B cell (primary cell): ENCODE results near the gene STIM1. TPM values are rescaled to one million over a fixed set of nuclear protein-coding genes. Genes with fewer than 3 reads are reported as not detected.

Source experiments
- ATAC-seq: fragments of 200-7000 bp; cut with Tn5 transposase; one replicate; pipeline ENCODE4 v1.10.0; 2021; ENCODE audit warnings: low read depth, mild to moderate bottlenecking, moderate number of reproducible peaks, moderate library complexity
- CTCF ChIA-PET: fragments of 350-600 bp; sonication (Branson Sonifier 250); formaldehyde crosslinking; loops from one replicate; lab custom pipeline; 2021; ENCODE audit warnings: antibody characterized with exemption, inconsistent platforms; lab: Charles Lee
- POLR2A ChIA-PET: fragments of 350-600 bp; sonication (Branson Sonifier 250); formaldehyde crosslinking; loops from one replicate; lab custom pipeline; 2021; ENCODE audit warnings: antibody characterized with exemption; lab: Charles Lee
- DNase-seq: peaks from one replicate; pipeline ENCODE4 v3.0.0; 2013
- H2AFZ ChIP-seq: 2 replicates; pipeline ENCODE4 v1.6.1; 2012; ENCODE audit warnings: mild to moderate bottlenecking, low read depth, low read length; ENCODE audit not compliant: insufficient read depth, poor library complexity, severe bottlenecking
- H3K27ac ChIP-seq, 2 donors: 1 replicate in 1 of 2; 2 replicates in 1 of 2; pipeline ENCODE4 v1.5.1; 2012 to 2013; ENCODE audit warnings: low read length in 2 of 2, mild to moderate bottlenecking in 2 of 2, moderate library complexity in 1 of 2
- H3K27me3 ChIP-seq, 4 experiments: fragments of 200-600 bp in 1 of 4; sonication (generic) in 1 of 4; replicated peaks in 1 of 4; 1 replicate in 2 of 4; 2 replicates in 2 of 4; pipeline versions ENCODE4 v1.6.1 to v1.7.0; 2013 to 2016; ENCODE audit warnings: low read length in 3 of 4, mild to moderate bottlenecking in 2 of 4, mixed read lengths in 1 of 4, moderate library complexity in 1 of 4; ENCODE audit not compliant: insufficient read depth in 4 of 4, control insufficient read depth in 3 of 4; ENCODE audit errors: control extremely low read depth in 1 of 4
- H3K36me3 ChIP-seq, 2 experiments: replicated peaks in 1 of 2; 1 replicate in 1 of 2; 2 replicates in 1 of 2; pipeline versions ENCODE4 v1.6.1 to v1.7.1; 2013; ENCODE audit warnings: low read length in 1 of 2; ENCODE audit not compliant: insufficient read depth in 2 of 2, control insufficient read depth in 1 of 2; ENCODE audit errors: control extremely low read depth in 1 of 2, extremely low read depth in 1 of 2
- H3K4me1 ChIP-seq, 2 donors: fragments of 200-600 bp in 1 of 2; sonication (generic) in 1 of 2; 1 replicate in 1 of 2; 2 replicates in 1 of 2; pipeline versions ENCODE4 v1.5.1 to v1.6.1; 2013 to 2017; ENCODE audit warnings: low read length in 2 of 2; ENCODE audit not compliant: control insufficient read depth in 2 of 2, insufficient read depth in 2 of 2
- H3K4me2 ChIP-seq: replicated peaks from 2 replicates; pipeline ENCODE3; 2012; ENCODE audit warnings: mild to moderate bottlenecking, low read depth, low read length; ENCODE audit not compliant: poor library complexity, severe bottlenecking
- H3K4me3 ChIP-seq, 5 experiments: fragments of 200-600 bp in 1 of 5; sonication (generic) in 1 of 5; 1 replicate in 3 of 5; 2 replicates in 2 of 5; pipeline versions ENCODE4 v1.5.1 to v1.7.0; 2011 to 2016; ENCODE audit warnings: low read length in 4 of 5, mild to moderate bottlenecking in 4 of 5, low read depth in 2 of 5, control low read depth in 1 of 5, moderate library complexity in 1 of 5; ENCODE audit not compliant: insufficient read depth in 1 of 5; ENCODE audit errors: control extremely low read depth in 1 of 5, extremely low read depth in 1 of 5
- H3K79me2 ChIP-seq: fragments of 200-600 bp; sonication (generic); one replicate; pipeline ENCODE4 v1.6.0; 2016; ENCODE audit warnings: low read length; ENCODE audit not compliant: control insufficient read depth, insufficient read depth
- H3K9ac ChIP-seq: fragments of 200-600 bp; sonication (generic); 2 replicates; pipeline ENCODE4 v1.6.1; 2017; ENCODE audit warnings: mild to moderate bottlenecking, low read length, moderate library complexity
- H3K9me3 ChIP-seq, 3 donors: one replicate each; pipeline versions ENCODE4 v1.6.1 to v1.7.1; 2013; ENCODE audit warnings: low read length in 2 of 3; ENCODE audit not compliant: control insufficient read depth in 2 of 3, insufficient read depth in 1 of 3; ENCODE audit errors: control extremely low read depth in 1 of 3
- H4K20me1 ChIP-seq: 2 replicates; pipeline ENCODE4 v1.6.0; 2012; ENCODE audit warnings: mild to moderate bottlenecking, low read length; ENCODE audit not compliant: insufficient read depth, control insufficient read depth, poor library complexity, severe bottlenecking
- H3K27ac Mint-ChIP-seq: one replicate; pipeline ENCODE4 v1.8.0; 2021; ENCODE audit warnings: mixed read lengths
- H3K27me3 Mint-ChIP-seq: one replicate; pipeline ENCODE4 v1.8.0; 2021; ENCODE audit warnings: mixed read lengths
- H3K4me1 Mint-ChIP-seq: one replicate; pipeline ENCODE4 v1.8.0; 2021; ENCODE audit warnings: mixed read lengths
- H3K4me3 Mint-ChIP-seq: one replicate; pipeline ENCODE4 v1.8.0; 2021; ENCODE audit warnings: mixed read lengths
- H3K9me3 Mint-ChIP-seq: one replicate; pipeline ENCODE4 v1.8.0; 2022; ENCODE audit warnings: mixed read lengths; ENCODE audit not compliant: insufficient read depth
- CTCF ChIP-seq: fragments of 200-600 bp; IDR thresholded peaks from one replicate; pipeline ENCODE4 v1.8.0; 2022; ENCODE audit warnings: antibody characterized with exemption, mild to moderate bottlenecking
- EZH2 ChIP-seq: IDR thresholded peaks from 2 replicates; pipeline ENCODE4 v1.6.1; 2012; ENCODE audit warnings: borderline replicate concordance, low read depth, mild to moderate bottlenecking, moderate library complexity, low read length; ENCODE audit not compliant: insufficient read depth, poor library complexity, severe bottlenecking
- WGBS: methylation state at CpG from one replicate; pipeline ENCODE4 v1.1.5; 2013; ENCODE audit warnings: missing lambda C conversion rate; ENCODE audit not compliant: insufficient coverage; 5-methylcytosine and 5-hydroxymethylcytosine counted together
- intact Hi-C: fragments of 100-400 bp; cut with micrococcal nuclease; formaldehyde crosslinking; loops from one replicate; pipeline ENCODE4 v1.10.0; 2022
- polyA plus RNA-seq: library from polyadenylated mRNA; depleted of rRNA; stranded (reverse); fragments of >200 nt; gene quantifications from 2 replicates; pipeline ENCODE4 v1.2.3, GENCODE V29; 2012
- total RNA-seq, 2 donors: library from RNA; stranded (reverse); fragments of 120-200 nt in 1 of 2; gene quantifications; 1 replicate in 1 of 2; 2 replicates in 1 of 2; pipeline versions ENCODE4 v1.2.3 to v1.2.4, GENCODE V29; 2013 to 2022

STIM1 gene
- total and polyA plus RNA-seq, 2 donors (not counting 1 experiment from before 2014, with no cell fraction given): 59.4 to 76.7 TPM

- H2AFZ ChIP-seq: peak overlapping the region; percentile 36
- intact Hi-C loops: loop anchor here (10.0 kb wide), 1 partner anchor 72 kb away; no protein-coding TSS in a partner anchor
- H3K27ac ChIP-seq: peak overlapping the region; percentile 26 to 65
- H3K27me3 Mint-ChIP-seq: no peaks in the 10 kb centered on the region
- no peak for DNase-seq
- H3K9ac ChIP-seq: no peak overlapping the region
- H3K4me1 ChIP-seq: peaks cover 41 to 42% of the 10 kb centered on the region in 2 donors
- no peaks in the 10 kb centered on the region for H3K27me3 ChIP-seq
- ChIA-PET CTCF (interaction anchor here (0.5 to 1.6 kb wide), 8 partner anchors 12 to 130 kb away, joined by 3 to 7 read pairs (median 4); partner anchors contain the start of gene STIM1), POLR2A (no interaction called here)
- peaks cover 0 to 2% (median 2%) of the 10 kb centered on the region in 3 donors for H3K9me3 ChIP-seq
- WGBS: 40% methylated on average over 2 of the region's 3 CpGs
- H4K20me1 ChIP-seq: peaks cover 10% of the 10 kb centered on the region
- peaks cover 89% of the 10 kb centered on the region for H3K79me2 ChIP-seq
- H3K27ac Mint-ChIP-seq: peak overlapping the region; percentile 70
- TF ChIP-seq CTCF (no peak), EZH2 (no peak)
- no peaks in the 10 kb centered on the region for H3K9me3 Mint-ChIP-seq
- peaks cover 0 to 5% of the 10 kb centered on the region in 2 experiments for H3K36me3 ChIP-seq
- H3K4me3 ChIP-seq: no peak overlapping the region
- H3K4me2 ChIP-seq: peak overlapping the region; percentile 49
- peak; percentile 50 for ATAC-seq
- peaks cover 75% of the 10 kb centered on the region for H3K4me1 Mint-ChIP-seq
- H3K4me3 Mint-ChIP-seq: peak overlapping the region; percentile 27
Measured at GRCh38 chr11:3942160-3942955, 86.9 kb downstream of the STIM1 start.

DNA sequence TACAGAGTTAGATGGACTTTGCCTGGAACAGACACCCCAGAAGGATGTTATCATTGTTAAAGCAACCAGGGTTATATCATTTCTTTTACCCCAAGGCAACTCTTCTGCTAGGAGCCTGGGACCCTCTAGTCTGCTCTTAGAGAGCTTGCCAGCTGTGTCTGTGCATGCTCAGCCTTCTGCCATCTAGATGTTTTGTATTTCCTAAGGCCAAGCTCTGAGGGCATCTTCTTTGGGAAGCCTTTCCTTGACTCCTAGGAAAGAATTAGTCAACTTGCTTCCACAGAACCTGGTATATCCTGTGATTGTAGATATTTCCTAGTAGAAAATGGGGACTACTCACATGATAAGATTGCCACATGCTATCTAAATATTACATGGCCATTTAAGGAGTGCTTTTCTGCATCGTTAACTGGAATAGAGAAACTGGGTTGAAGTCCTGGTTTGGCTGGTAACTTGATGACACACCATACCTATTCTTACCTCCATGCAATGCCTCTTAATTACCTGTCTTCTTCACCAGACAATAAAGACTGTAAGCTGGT lies 87.6 kb downstream of the STIM1 start:
- H3K36me3 ChIP-seq: peaks cover 0 to 5% of the 10 kb centered on the region in 2 experiments
- TF ChIP-seq CTCF (no peak), EZH2 (no peak)
- DNase-seq (no peak), ATAC-seq (no peak)
- ChIA-PET CTCF (interaction anchor here (0.5 to 1.6 kb wide), 9 partner anchors 13 to 131 kb away, joined by 3 to 7 read pairs (median 4); partner anchors contain the start of gene STIM1), POLR2A (no interaction called here)
- Mint-ChIP-seq H3K27me3 (no peaks in the 10 kb centered on the region), H3K4me3 (peak overlapping the region; percentile 27), H3K27ac (peak overlapping the region; percentile 70), H3K4me1 (peaks cover 80% of the 10 kb centered on the region), H3K9me3 (no peaks in the 10 kb centered on the region)
- H3K79me2 ChIP-seq: peaks cover 89% of the 10 kb centered on the region
- H3K9me3 ChIP-seq: peaks cover 0 to 2% (median 2%) of the 10 kb centered on the region in 3 donors
- intact Hi-C loops: loop anchor here (10.0 kb wide), 1 partner anchor 72 kb away; no protein-coding TSS in a partner anchor
- peak overlapping the region; percentile 36 for H2AFZ ChIP-seq
- H3K27ac ChIP-seq: peak overlapping the region; percentile 26 to 65
- peaks cover 48 to 49% of the 10 kb centered on the region in 2 donors for H3K4me1 ChIP-seq
- H3K27me3 ChIP-seq: no peaks in the 10 kb centered on the region
- H3K9ac ChIP-seq: no peak overlapping the region
- H3K4me3 ChIP-seq: no peak overlapping the region
- peaks cover 10% of the 10 kb centered on the region for H4K20me1 ChIP-seq
- peak overlapping the region; percentile 49 for H3K4me2 ChIP-seq
- no CpG with 5 or more reads among the region's 1 CpG for WGBS
